Uterus (tissue), 2 donors: ENCODE measurements around the gene PEMT.

Experiments used
- CTCF ChIP-seq, 4 experiments: fragments of 200-600 bp in 2 of 4; fragments of 450-650 bp in 2 of 4; sonication (generic) in 2 of 4; IDR thresholded peaks; one replicate each; pipeline ENCODE4 v1.5.1; 2016 to 2019; ENCODE audit warnings: antibody characterized with exemption in 4 of 4, mild to moderate bottlenecking in 2 of 4, moderate library complexity in 1 of 4
- POLR2A ChIP-seq, 2 donors: fragments of 450-650 bp; IDR thresholded peaks; one replicate each; pipeline ENCODE4 v1.6.1; 2016; ENCODE audit warnings: antibody characterized with exemption in 2 of 2, mild to moderate bottlenecking in 1 of 2, moderate library complexity in 1 of 2

GRCh38 chr17:17581509-17581908 lies 10.0 kb downstream of the PEMT start:
- TF ChIP-seq CTCF (IDR thresholded peaks at IDR 0.05): no peak
- TF ChIP-seq POLR2A (IDR thresholded peaks at IDR 0.05): no peak
